Mammary epithelial cell (primary cell): ENCODE measurements around the gene ID3.

Source experiments
- CTCF ChIP-seq, 2 donors: IDR thresholded peaks in 1 of 2; conservative IDR thresholded peaks in 1 of 2; 2 replicates each; pipeline ENCODE4 v1.5.1; 2011 to 2012; ENCODE audit warnings: inconsistent platforms in 2 of 2, low read length in 2 of 2, mild to moderate bottlenecking in 2 of 2, control low read depth in 1 of 2, low read depth in 1 of 2; ENCODE audit not compliant: insufficient read depth in 1 of 2; ENCODE audit errors: extremely low read depth in 1 of 2
- EZH2 ChIP-seq: IDR thresholded peaks from 2 replicates; pipeline ENCODE4 v1.6.1; 2012; ENCODE audit warnings: low read length, inconsistent platforms, borderline replicate concordance

DNA sequence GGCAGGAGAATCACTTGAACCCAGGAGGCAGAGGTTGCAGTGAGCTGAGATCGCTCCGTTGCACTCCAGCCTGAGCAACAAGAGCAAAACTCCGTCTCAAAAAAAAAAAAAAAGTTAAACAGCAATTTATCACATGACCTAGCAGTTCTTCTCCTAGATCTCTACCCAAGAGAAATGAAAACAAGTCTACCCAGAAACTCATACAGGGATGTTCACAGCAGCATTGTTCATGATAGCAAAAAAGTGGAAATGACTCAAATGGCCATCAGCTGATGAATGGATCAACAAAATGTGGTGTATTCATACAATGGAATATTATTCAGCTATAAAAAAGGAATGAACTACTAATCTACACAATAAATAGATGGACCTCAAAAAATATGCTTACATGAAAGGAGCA lies 12.2 kb upstream of the ID3 start:
- TF ChIP-seq EZH2 (no peak), CTCF (conservative IDR thresholded peaks at IDR 0.05 in 1 of 2, IDR thresholded peaks at IDR 0.05 in 1 of 2; ENCODE audit: extremely low read depth in 1 of 2, insufficient read depth in 1 of 2, low read depth in 1 of 2, low read length in 2 of 2) (no peak)
